SH-SY5Y (cell line): ENCODE results near the gene EPB41L2.

ENCODE experiments used
- GATA2 ChIP-seq: IDR thresholded peaks from 2 replicates; pipeline ENCODE4 v1.6.1; 2011; ENCODE audit warnings: mild to moderate bottlenecking, low read depth, low read length
- GATA3 ChIP-seq: IDR thresholded peaks from 2 replicates; pipeline ENCODE4 v1.6.1; 2011; ENCODE audit warnings: low read depth, mild to moderate bottlenecking, low read length, moderate library complexity

DNA sequence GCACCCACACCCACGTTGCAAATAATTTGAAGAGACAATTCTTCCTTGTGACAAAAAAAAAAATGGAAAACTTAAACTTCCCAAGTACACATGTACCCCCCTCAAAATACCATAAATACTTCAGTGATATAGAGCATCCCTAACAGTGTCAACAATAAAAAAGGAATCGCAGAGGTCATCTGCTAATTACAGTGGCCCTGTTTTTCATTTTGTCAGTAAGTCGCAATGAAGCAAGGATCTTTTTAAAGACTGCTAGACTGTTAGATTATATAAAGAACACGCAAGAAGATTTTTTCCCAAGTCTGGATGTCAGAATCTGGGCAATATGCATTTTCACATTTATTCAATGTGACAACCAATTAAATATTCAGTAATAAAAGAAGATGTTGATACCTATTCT is 93.9 kb downstream of the EPB41L2 start:
- no peak for TF ChIP-seq GATA2
- TF ChIP-seq GATA3: no peak
